OCI-LY7 (cell line): ENCODE data around the gene RPS6KL1. TPM values are rescaled to one million over a fixed set of nuclear protein-coding genes. Genes with fewer than 3 reads are reported as not detected.

Experiments
- BruUV-seq: library from RNA; stranded (reverse); fragments of 400-500 nt; replicated peaks from 2 replicates; lab custom pipeline; 2021; lab: Mats Ljungman, UMichigan
- CTCF ChIA-PET: fragments of 300-600 bp; sonication (Branson Sonifier 250); formaldehyde crosslinking; loops from one replicate; lab custom pipeline; 2022; ENCODE audit warnings: antibody characterized with exemption; ENCODE audit not compliant: unreplicated experiment; lab: Charles Lee
- POLR2A ChIA-PET: fragments of 300-600 bp; sonication (Branson Sonifier 250); formaldehyde crosslinking; loops from one replicate; lab custom pipeline; 2022; ENCODE audit warnings: antibody characterized with exemption; lab: Charles Lee
- DNase-seq: peaks from one replicate; pipeline ENCODE4 v3.0.0-alpha.2; 2015; ENCODE audit warnings: low spot score
- H2AFZ ChIP-seq: fragments of 200-600 bp; sonication (generic), shearing (Covaris generic); 2 replicates; pipeline ENCODE4 v1.6.1; 2014; ENCODE audit warnings: mild to moderate bottlenecking, antibody characterized with exemption, low read length, moderate library complexity
- H3K27ac ChIP-seq: fragments of 200-600 bp; sonication (generic); 2 replicates; pipeline ENCODE4 v1.5.1; 2014; ENCODE audit warnings: mixed run types, low read depth, mild to moderate bottlenecking, moderate library complexity, low read length, inconsistent platforms; ENCODE audit not compliant: poor library complexity, severe bottlenecking
- H3K36me3 ChIP-seq: fragments of 200-600 bp; sonication (generic); 2 replicates; pipeline ENCODE4 v1.6.1; 2014; ENCODE audit warnings: mild to moderate bottlenecking, antibody characterized with exemption, low read length, moderate library complexity, mixed read lengths; ENCODE audit not compliant: insufficient read depth
- H3K4me1 ChIP-seq: fragments of 200-600 bp; sonication (generic); 2 replicates; pipeline ENCODE4 v1.5.1; 2014; ENCODE audit warnings: mild to moderate bottlenecking, low read length; ENCODE audit not compliant: insufficient read depth, poor library complexity, severe bottlenecking
- H3K4me2 ChIP-seq: fragments of 200-600 bp; sonication (generic); 2 replicates; pipeline ENCODE4 v1.6.1; 2014; ENCODE audit warnings: mild to moderate bottlenecking, low read length
- H3K4me3 ChIP-seq: fragments of 200-600 bp; sonication (generic); 2 replicates; pipeline ENCODE4 v1.5.1; 2014; ENCODE audit warnings: mild to moderate bottlenecking, low read depth, low read length; ENCODE audit not compliant: poor library complexity, severe bottlenecking
- H3K79me2 ChIP-seq: fragments of 200-600 bp; sonication (generic); 2 replicates; pipeline ENCODE4 v1.6.1; 2016; ENCODE audit warnings: low read depth, mild to moderate bottlenecking, low read length, moderate library complexity, mixed read lengths; ENCODE audit not compliant: insufficient read depth
- H3K9me2 ChIP-seq: fragments of 200-600 bp; sonication (generic); 2 replicates; pipeline ENCODE4 v1.6.1; 2016; ENCODE audit warnings: mild to moderate bottlenecking, low read length, mixed read lengths; ENCODE audit not compliant: insufficient read depth
- H3K9me3 ChIP-seq: fragments of 200-600 bp; sonication (generic); 2 replicates; pipeline ENCODE4 v1.6.1; 2014; ENCODE audit warnings: mild to moderate bottlenecking, mixed run types, low read length, mixed read lengths
- H4K20me1 ChIP-seq: fragments of 200-600 bp; sonication (generic); 2 replicates; pipeline ENCODE4 v1.6.1; 2014; ENCODE audit warnings: mild to moderate bottlenecking, antibody characterized with exemption, low read length, moderate library complexity, mixed read lengths; ENCODE audit not compliant: insufficient read depth
- EZH2phosphoT487 ChIP-seq: fragments of 200-600 bp; sonication (generic); IDR thresholded peaks from 2 replicates; pipeline ENCODE4 v1.6.1; 2018; ENCODE audit warnings: low read depth, borderline replicate concordance, mild to moderate bottlenecking, mixed run types, antibody characterized with exemption, low read length, moderate library complexity, mixed read lengths
- intact Hi-C: fragments of 100-400 bp; cut with micrococcal nuclease; formaldehyde crosslinking; loops from one replicate; pipeline ENCODE4 v1.10.0; 2022; ENCODE audit not compliant: unreplicated experiment
- total RNA-seq, 2 experiments: library from RNA; depleted of rRNA in 1 of 2; stranded (reverse); fragments of >200 nt in 1 of 2; shearing (Covaris generic) in 1 of 2; gene quantifications; 2 replicates each; pipeline ENCODE4 v1.2.3, GENCODE V29; 2014 to 2022
- TF ChIP-seq, protein P1 (sequence below): fragments of 200-600 bp; sonication (generic); conservative IDR thresholded peaks from 2 replicates; pipeline ENCODE4 v1.5.1; 2014; ENCODE audit warnings: mild to moderate bottlenecking, antibody characterized with exemption, low read length, moderate library complexity, mixed read lengths

Gene RPS6KL1
- total RNA-seq, 2 experiments from 2014 or later: 6.1 to 15.3 TPM

GRCh38 chr14:74890262-74890661, 32.8 kb downstream of the RPS6KL1 start:
- H2AFZ ChIP-seq: no peak overlapping the region
- peaks cover 98% of the 10 kb centered on the region for H3K36me3 ChIP-seq
- no peaks in the 10 kb centered on the region for H3K9me2 ChIP-seq
- DNase-seq: no peak
- no peak overlapping the region for H3K4me2 ChIP-seq
- peaks cover 39% of the 10 kb centered on the region for H3K79me2 ChIP-seq
- no peak overlapping the region for H3K27ac ChIP-seq
- peaks cover 19% of the 10 kb centered on the region for H3K4me1 ChIP-seq
- intact Hi-C loops: no loop called here
- TF ChIP-seq, protein P1, sequence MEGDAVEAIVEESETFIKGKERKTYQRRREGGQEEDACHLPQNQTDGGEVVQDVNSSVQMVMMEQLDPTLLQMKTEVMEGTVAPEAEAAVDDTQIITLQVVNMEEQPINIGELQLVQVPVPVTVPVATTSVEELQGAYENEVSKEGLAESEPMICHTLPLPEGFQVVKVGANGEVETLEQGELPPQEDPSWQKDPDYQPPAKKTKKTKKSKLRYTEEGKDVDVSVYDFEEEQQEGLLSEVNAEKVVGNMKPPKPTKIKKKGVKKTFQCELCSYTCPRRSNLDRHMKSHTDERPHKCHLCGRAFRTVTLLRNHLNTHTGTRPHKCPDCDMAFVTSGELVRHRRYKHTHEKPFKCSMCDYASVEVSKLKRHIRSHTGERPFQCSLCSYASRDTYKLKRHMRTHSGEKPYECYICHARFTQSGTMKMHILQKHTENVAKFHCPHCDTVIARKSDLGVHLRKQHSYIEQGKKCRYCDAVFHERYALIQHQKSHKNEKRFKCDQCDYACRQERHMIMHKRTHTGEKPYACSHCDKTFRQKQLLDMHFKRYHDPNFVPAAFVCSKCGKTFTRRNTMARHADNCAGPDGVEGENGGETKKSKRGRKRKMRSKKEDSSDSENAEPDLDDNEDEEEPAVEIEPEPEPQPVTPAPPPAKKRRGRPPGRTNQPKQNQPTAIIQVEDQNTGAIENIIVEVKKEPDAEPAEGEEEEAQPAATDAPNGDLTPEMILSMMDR: no peak
- TF ChIP-seq EZH2phosphoT487: no peak
- no peaks in the 10 kb centered on the region for H3K9me3 ChIP-seq
- no TSS peak for BruUV-seq
- ChIA-PET CTCF (no interaction called here), POLR2A (interaction anchor here (1.1 kb wide), 1 partner anchor 30 kb away, joined by 8 read pairs; no protein-coding TSS in a partner anchor)
- peaks cover 33% of the 10 kb centered on the region for H4K20me1 ChIP-seq
- no peak overlapping the region for H3K4me3 ChIP-seq

GRCh38 chr14:74888164-74889158, 34.6 kb downstream of the RPS6KL1 start:
- peaks cover 57% of the 10 kb centered on the region for H3K79me2 ChIP-seq
- CTCF ChIA-PET: no interaction called here

More at GRCh38 chr14:74888164-74889158, 34.6 kb downstream of the RPS6KL1 start:
- H3K36me3 ChIP-seq: peaks cover 98% of the 10 kb centered on the region
- H3K4me1 ChIP-seq: peaks cover 32% of the 10 kb centered on the region
- no TSS peak for BruUV-seq
- H3K4me3 ChIP-seq: no peak overlapping the region
- peaks cover 49% of the 10 kb centered on the region for H4K20me1 ChIP-seq
- no peaks in the 10 kb centered on the region for H3K9me2 ChIP-seq
- no peak overlapping the region for H3K4me2 ChIP-seq
- H3K27ac ChIP-seq: no peak overlapping the region
- POLR2A ChIA-PET: interaction anchor here (0.7 kb wide), 2 partner anchors 110 to 329 kb away, joined by 3 read pairs; no protein-coding TSS in a partner anchor
- no peak overlapping the region for H2AFZ ChIP-seq
- no peaks in the 10 kb centered on the region for H3K9me3 ChIP-seq
- intact Hi-C loops: no loop called here
- no peak for DNase-seq
- no peak for TF ChIP-seq EZH2phosphoT487
- TF ChIP-seq, protein P1: no peak
